ENCODE data around the gene RND1.

GRCh38 chr12:48881686-48882314 lies 16.1 kb upstream of the RND1 start:
- TF ChIP-seq POLR2A (IDR thresholded peaks at IDR 0.05) (no peak), CTCF (IDR thresholded peaks at IDR 0.05) (no peak), POLR2AphosphoS5 (IDR thresholded peaks at IDR 0.05) (no peak)

Measured in breast epithelium (tissue), 3 donors.